ENCODE data around the gene APOBEC3B. TPM values are rescaled to one million over a fixed set of nuclear protein-coding genes. Genes with fewer than 3 reads are reported as not detected.
A peak's percentile ranks its signal among the peaks of the same experiment; 100 is the strongest.
"Not testable (repeated sequence)": the region's sequence is repeated elsewhere in the genome, so short reads cannot be mapped to it uniquely, and the experiment has no call there.

Gene APOBEC3B
- total and polyA plus RNA-seq, 2 donors from 2014 or later = 1.0 to 2.7 TPM

DNA sequence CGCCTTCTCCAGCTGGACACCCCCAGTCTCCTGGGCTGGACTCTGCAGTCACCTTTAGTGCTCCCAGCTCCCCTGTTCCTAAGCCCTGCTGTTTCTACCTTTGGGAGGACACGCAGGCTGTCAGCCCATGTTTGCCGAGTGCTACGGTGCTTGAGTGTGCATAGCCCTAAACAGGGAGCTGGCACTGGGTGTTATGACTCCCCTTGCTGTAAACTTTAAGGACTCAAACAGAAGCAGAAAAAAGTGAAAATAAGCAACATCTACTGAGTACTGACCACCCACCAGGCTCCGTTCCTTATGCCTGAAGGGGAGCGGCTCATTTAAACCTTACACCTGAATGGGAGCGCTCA, 7.3 kb upstream of the APOBEC3B start:
- TF ChIP-seq, protein P1, sequence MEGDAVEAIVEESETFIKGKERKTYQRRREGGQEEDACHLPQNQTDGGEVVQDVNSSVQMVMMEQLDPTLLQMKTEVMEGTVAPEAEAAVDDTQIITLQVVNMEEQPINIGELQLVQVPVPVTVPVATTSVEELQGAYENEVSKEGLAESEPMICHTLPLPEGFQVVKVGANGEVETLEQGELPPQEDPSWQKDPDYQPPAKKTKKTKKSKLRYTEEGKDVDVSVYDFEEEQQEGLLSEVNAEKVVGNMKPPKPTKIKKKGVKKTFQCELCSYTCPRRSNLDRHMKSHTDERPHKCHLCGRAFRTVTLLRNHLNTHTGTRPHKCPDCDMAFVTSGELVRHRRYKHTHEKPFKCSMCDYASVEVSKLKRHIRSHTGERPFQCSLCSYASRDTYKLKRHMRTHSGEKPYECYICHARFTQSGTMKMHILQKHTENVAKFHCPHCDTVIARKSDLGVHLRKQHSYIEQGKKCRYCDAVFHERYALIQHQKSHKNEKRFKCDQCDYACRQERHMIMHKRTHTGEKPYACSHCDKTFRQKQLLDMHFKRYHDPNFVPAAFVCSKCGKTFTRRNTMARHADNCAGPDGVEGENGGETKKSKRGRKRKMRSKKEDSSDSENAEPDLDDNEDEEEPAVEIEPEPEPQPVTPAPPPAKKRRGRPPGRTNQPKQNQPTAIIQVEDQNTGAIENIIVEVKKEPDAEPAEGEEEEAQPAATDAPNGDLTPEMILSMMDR (IDR thresholded peaks at IDR 0.05; ENCODE audit: borderline replicate concordance, extremely low read depth, insufficient read depth) = no peak
- FAIRE-seq = no peak
- intact Hi-C loops (cut with DNase I) = no loop called here
- Histone ChIP-seq H3K36me3 (ENCODE audit: control insufficient read depth in 2 of 3, insufficient read depth in 3 of 3, low read length in 3 of 3) (no peaks in the 10 kb centered on the region), H3K27ac (ENCODE audit: low read depth in 2 of 2, low read length in 2 of 2) (no peak overlapping the region), H3K4me1 (ENCODE audit: control insufficient read depth in 2 of 3, insufficient read depth in 2 of 3, low read depth in 1 of 3, low read length in 3 of 3) (no peaks in the 10 kb centered on the region), H3K9me3 (ENCODE audit: control insufficient read depth in 2 of 3, insufficient read depth in 1 of 3, low read length in 3 of 3) (no peaks in the 10 kb centered on the region), H3K9ac (ENCODE audit: low read length in 3 of 3) (no peak overlapping the region), H3K4me3 (ENCODE audit: low read length in 3 of 3) (no peak overlapping the region), H3K27me3 (ENCODE audit: control insufficient read depth, insufficient read depth, low read length) (no peaks in the 10 kb centered on the region)
- no peak for DNase-seq

- H3K36me3 ChIP-seq (ENCODE audit: control insufficient read depth in 2 of 3, insufficient read depth in 3 of 3, low read length in 3 of 3); H3K4me1 ChIP-seq (ENCODE audit: control insufficient read depth in 2 of 3, insufficient read depth in 2 of 3, low read depth in 1 of 3, low read length in 3 of 3); H3K27me3 ChIP-seq (ENCODE audit: control insufficient read depth, insufficient read depth, low read length); H3K4me3 ChIP-seq (ENCODE audit: low read length in 3 of 3); FAIRE-seq; H3K27ac ChIP-seq (ENCODE audit: low read depth in 2 of 2, low read length in 2 of 2); DNase-seq; intact Hi-C loops (cut with DNase I); H3K9me3 ChIP-seq (ENCODE audit: control insufficient read depth in 2 of 3, insufficient read depth in 1 of 3, low read length in 3 of 3); H3K9ac ChIP-seq (ENCODE audit: low read length in 3 of 3): not testable (repeated sequence)
These were observed 4.9 kb upstream of the APOBEC3B start for GRCh38 chr22:38977289-38977688.

GRCh38 chr22:38980587-38980986, 1.6 kb upstream of the APOBEC3B start:
- H3K9ac ChIP-seq (ENCODE audit: low read length in 3 of 3); FAIRE-seq; H3K27me3 ChIP-seq (ENCODE audit: control insufficient read depth, insufficient read depth, low read length); intact Hi-C loops (cut with DNase I); H3K36me3 ChIP-seq (ENCODE audit: control insufficient read depth in 2 of 3, insufficient read depth in 3 of 3, low read length in 3 of 3); H3K9me3 ChIP-seq (ENCODE audit: control insufficient read depth in 2 of 3, insufficient read depth in 1 of 3, low read length in 3 of 3); H3K27ac ChIP-seq (ENCODE audit: low read depth in 2 of 2, low read length in 2 of 2); H3K4me3 ChIP-seq (ENCODE audit: low read length in 3 of 3); H3K4me1 ChIP-seq (ENCODE audit: control insufficient read depth in 2 of 3, insufficient read depth in 2 of 3, low read depth in 1 of 3, low read length in 3 of 3): not testable (repeated sequence)
- DNase-seq = peak in 1 of 5 donors; percentile 22

GRCh38 chr22:38981005-38981991, 849 bp upstream of the APOBEC3B start:
- Histone ChIP-seq H3K9ac (ENCODE audit: low read length in 3 of 3) (peak overlapping the region in 1 of 3 donors; percentile 58), H3K27ac (ENCODE audit: low read depth in 2 of 2, low read length in 2 of 2) (peak overlapping the region; percentile 37 to 57), H3K27me3 (ENCODE audit: control insufficient read depth, insufficient read depth, low read length) (no peaks in the 10 kb centered on the region), H3K4me1 (ENCODE audit: control insufficient read depth in 2 of 3, insufficient read depth in 2 of 3, low read depth in 1 of 3, low read length in 3 of 3) (peaks cover 0 to 5% (median 0%) of the 10 kb centered on the region in 3 donors), H3K4me3 (ENCODE audit: low read length in 3 of 3) (peak overlapping the region in 2 of 3 donors; percentile 50 to 67), H3K36me3 (ENCODE audit: control insufficient read depth in 2 of 3, insufficient read depth in 3 of 3, low read length in 3 of 3) (no peaks in the 10 kb centered on the region), H3K9me3 (ENCODE audit: control insufficient read depth in 2 of 3, insufficient read depth in 1 of 3, low read length in 3 of 3) (no peaks in the 10 kb centered on the region)
- DNase-seq (peak; percentile 72 to 91 (median 79)), FAIRE-seq (no peak)
- intact Hi-C loops (cut with DNase I) = no loop called here
- TF ChIP-seq, protein P1 (IDR thresholded peaks at IDR 0.05; ENCODE audit: borderline replicate concordance, extremely low read depth, insufficient read depth) = no peak
